GM19238 (cell line): Measurements from ENCODE around the gene SLC4A4.

Experiments used
- DNase-seq: peaks from one replicate; pipeline ENCODE4 v3.0.0; 2011; ENCODE audit warnings: low spot score; ENCODE audit not compliant: insufficient read length

The SLC4A4 gene

DNA sequence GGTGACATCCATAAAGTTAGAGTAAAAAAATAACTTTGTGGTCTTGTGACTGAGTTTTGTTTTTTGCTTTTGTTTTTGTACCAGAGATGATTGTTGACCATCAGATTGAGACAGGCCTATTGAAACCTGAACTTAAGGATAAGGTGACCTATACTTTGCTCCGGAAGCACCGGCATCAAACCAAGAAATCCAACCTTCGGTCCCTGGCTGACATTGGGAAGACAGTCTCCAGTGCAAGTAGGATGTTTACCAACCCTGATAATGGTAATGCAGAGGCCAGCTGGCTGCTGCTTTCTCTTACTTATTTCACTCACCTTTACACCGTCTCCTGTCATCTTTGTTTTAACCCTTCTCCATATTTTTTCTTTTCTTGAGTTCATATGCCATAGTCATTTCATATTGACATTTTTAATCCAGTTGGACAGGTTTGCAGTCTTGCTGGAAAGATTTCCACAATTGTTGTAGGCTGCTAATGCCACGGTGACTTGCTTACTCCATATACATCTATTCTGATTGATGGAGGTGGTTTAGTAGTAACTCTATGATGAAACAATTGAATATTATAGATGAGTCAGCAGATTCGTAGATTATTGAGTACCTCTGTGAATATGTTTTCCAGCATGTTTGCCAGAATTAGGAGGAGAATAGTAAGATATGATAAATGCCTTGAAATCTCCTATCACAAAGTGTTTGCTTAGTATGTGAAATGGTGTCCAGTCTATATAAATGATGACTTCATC is 18.3 kb downstream of the SLC4A4 start:
- no peak for DNase-seq

DNA sequence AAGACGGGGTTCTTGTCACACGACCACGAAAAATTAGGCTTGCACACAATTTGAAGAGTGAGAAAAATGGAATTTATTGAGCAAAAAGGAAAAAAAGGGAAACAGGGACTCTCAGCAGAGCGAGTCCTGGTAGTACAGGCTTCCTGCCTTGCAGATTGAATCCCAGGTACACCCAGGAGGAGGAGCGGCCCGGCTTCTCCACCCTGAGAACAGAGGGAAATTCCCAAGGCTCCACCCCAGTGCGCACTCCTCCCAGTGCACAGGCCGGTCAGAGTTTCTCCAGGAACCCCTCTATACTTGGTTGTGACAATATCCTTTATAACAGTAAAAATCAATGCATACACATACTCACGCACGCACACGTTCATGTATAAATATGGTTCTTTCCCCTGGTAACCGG is 22.0 kb downstream of the SLC4A4 start:
- no peak for DNase-seq

DNA sequence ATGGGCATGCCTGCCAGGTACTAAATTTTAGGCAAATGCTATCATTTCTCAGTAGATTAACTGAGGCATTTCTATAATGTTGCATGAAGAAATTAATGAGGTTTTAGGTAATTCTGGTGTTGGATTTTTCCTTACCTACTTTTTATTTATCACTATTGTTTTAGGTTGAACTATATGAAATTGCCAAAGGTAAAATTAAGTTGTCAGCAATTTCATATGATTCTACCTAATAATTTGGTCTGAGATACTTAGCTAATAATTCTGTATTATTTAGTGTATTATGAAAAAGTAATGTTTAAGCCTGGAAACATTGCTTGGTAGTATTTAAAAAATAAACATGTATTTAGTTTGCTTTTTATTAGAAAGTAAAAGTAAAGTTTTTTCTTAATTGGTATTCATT is 22.7 kb downstream of the SLC4A4 start:
- no peak for DNase-seq

DNA sequence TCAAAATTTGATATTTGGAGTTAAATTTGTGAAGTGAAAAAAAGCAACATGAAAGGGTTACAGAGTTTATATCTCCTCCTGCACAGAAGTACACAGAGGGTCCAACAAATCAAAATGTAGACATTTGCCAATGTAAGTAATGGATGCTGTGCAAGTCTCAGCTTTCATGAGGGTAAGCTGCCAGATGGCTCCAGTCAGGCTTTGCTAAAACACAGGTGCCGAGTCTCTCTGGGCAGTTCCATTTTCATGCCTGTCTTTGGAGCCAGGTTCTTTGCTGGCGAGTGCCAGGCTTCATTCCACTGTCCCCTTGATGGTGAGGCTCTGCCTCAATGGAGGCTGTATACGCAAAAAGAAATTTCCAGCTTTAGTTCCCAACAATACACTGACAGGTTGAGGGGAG is 27.9 kb downstream of the SLC4A4 start:
- no peak for DNase-seq

DNA sequence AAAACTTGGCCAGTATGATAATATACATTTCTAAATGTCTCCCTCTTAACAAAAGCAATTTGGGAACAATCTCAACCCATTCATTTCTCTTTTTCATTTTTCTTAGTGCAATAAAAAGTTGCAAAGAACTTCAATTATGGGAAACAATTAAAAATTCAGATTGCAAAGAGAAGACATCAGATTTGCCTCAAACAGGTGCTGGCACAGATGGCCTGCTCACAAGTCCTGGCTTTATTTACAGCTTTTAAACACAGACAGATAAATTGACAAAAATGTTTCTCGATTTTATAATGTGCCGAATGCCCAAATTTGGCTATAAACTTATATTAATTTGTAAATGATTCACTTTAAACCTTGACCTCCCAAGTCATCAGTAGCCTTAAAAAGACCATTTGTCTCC is 28.7 kb downstream of the SLC4A4 start:
- no peak for DNase-seq

DNA sequence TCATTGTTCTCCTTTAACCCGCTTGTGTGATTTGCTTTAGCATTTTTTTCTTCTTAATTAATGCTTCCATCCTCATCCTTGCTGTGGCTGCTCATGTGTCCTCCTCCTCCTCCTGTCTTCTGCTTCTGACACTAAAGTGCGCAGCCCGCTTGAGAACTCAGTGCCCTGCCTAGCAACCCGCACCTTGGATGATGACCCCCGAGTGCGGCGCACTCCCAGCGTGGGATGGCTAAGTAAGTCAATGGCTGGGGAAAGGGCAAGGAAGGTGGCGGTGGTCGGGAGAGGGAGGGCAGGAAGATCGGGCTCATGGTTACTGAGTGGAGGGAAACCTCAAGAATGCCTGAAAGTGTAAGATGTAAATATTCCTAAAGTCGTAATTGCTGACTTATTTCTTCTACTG is 30.1 kb downstream of the SLC4A4 start:
- no peak for DNase-seq

DNA sequence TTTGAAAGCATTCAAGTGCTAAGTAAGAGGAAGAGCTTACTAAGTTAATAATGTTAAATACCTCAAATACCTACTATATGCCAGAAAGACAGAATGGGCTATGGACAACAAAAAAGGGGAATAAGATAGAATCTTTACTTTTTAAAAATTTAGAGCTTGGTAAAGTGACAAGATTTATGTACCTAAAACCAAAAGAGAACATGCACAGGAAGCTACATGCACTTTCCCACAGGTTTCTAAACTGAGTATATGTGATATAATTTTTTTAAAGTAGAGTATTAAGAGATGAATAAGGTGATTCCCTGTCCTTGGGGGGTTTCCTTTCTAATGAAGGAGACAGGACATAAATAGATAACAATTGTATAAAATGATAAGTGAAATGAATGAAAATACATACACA is 30.7 kb downstream of the SLC4A4 start:
- no peak for DNase-seq

DNA sequence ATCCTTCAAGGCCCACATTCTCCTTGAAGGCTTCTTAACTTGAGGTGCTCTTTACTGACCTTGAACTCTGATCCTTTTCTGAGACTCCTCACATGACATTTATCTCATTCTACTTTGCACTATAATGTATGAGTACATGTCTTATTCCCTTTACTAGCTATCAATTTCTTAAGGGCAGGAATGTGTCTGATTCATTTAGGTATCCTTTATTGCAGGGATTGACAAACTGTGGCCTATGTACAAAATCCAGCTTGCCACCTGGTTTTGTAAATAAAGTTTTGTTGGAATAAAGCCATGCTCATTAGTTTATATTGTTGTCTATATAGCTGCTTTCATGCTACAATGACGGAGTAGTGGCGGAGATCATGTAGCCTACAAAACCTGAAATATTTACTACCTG is 36.7 kb downstream of the SLC4A4 start:
- DNase-seq: no peak

DNA sequence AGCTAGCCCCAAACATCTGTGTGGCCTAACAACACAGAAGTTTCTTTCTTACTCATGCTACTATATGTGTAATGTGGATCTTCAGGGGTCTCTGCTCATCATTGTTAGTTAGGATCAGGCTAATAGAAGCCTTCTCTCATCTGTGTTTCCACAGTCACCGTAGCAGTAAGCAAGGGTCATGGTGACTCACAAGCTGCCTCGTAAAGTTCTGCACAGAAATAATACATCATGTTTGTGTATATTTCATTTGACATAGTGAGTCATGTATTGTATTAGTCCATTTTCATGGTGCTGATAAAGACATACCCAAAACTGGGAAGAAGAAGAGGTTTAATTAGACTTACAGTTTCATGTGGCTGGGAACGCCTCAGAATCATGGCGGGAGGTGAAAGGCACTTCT is 38.7 kb downstream of the SLC4A4 start:
- DNase-seq: no peak

DNA sequence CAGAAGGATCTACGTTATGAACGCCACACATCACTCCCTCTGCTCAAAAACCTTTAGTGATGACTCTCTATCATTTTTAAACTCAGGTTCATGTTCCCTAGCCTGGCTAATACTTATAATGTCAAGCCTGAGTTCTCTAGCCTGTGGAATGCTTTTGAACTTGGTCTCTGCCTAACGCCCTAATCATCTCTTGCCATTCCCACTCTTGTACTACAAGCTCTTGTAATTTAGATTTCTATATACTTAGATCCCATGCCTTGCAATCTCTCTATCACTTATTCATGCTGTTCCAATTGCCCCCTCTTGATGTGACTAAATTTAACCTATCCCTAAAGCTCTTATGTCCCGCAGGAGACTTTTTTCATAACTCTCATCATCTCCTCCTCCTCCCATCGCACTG is 40.3 kb downstream of the SLC4A4 start:
- no peak for DNase-seq

DNA sequence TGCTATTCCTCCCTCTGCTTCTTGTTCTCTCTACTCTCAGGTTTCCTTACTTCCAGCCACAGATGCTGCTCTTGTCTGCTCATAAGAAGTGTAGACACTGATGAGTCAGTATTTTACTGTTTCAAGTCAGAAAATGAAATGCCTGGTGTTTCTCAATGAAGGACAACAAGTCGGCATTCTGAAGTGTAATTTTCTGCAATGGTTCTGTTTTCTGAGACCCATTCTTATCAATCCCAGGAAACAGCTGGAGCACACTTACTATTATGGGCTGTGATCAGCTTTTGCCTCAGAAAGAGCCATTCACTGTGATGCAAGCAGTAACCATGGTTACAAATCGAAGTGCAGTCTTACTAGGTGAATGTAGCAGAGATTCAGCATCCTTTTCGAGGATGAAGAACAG is 42.0 kb downstream of the SLC4A4 start:
- DNase-seq: no peak

DNA sequence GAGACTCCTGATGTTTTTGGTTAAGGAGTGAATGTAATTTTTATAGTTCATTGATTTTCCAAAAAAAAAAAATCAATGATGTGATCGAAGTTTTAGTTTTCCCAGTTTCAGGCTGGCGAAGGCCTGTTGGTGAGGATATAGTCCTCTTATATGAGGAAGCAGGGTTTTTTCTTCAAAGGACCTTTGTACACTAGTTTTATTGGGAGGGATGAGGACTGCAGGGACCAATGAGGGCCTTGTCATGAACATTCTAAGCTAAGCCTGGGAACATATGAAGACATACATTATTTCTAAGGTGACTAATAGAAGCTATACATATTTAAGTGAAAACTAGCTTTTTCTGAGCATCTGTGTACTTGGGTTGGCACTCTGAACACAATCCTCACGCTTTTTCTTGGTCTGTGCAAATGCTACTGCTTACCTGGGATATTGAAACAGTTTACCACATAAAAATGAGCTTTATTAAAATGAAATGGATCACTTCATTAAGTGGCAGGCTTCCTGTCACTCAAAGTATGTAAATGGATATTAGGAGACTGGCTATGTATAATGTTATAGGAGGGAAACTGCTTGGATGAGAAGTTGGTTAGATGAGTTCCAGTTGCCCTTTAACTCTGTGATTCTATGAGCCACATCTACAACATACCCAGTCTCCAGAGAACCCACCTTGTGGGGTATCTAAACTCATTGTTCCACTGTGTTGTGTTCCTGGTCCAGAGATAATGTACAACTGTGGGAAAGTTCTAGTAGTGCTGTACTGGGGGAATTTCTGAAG is 43.5 kb downstream of the SLC4A4 start:
- DNase-seq: no peak

DNA sequence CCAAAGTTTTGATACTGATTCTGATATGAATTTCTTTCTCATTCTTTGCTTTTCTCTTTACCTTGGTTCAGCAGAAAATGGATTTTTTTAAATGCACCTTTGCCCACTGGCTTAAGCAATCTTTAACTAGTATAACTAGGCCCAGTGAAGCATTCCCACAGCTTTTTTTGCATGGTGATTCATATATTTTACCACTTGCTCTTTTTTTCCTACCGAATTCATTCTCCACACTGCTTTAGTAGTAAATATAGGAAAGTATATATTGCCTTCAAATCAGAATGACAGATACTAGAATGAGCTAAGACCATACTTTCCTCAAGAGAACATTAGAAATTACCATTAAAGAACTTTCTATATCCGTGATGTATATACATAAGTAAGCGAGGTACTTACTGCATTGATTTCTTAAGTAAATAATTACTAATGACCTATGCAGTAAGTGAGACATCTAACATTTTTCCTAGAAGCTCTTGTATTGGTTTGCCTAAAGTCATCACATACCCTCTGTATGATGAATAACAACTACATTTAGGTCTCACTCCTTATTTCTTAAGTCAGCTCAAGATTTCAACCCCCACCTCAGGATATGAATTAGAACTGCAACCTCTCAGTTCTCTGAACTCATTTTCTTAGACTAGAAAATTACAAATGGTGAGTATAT is 44.2 kb downstream of the SLC4A4 start:
- DNase-seq: no peak

DNA sequence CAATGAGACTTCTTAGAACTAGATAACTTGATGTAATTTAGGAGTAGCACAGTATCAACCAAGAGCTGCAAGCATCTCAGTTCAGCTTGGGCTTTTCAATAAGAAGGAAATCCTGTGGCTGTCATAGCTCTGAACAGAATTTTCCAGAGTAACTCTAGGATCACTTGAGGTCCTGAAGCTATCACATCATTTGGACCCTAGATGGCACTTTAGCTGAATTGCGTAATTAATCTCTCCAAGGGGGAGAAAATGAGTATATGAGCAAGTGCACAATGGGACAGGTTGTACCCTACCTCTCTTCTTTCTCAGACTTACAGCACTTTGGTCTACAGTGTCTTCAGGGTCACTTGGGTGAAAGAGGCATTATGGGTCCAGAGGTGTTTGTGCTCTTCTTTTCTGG is 45.2 kb downstream of the SLC4A4 start:
- DNase-seq: no peak

DNA sequence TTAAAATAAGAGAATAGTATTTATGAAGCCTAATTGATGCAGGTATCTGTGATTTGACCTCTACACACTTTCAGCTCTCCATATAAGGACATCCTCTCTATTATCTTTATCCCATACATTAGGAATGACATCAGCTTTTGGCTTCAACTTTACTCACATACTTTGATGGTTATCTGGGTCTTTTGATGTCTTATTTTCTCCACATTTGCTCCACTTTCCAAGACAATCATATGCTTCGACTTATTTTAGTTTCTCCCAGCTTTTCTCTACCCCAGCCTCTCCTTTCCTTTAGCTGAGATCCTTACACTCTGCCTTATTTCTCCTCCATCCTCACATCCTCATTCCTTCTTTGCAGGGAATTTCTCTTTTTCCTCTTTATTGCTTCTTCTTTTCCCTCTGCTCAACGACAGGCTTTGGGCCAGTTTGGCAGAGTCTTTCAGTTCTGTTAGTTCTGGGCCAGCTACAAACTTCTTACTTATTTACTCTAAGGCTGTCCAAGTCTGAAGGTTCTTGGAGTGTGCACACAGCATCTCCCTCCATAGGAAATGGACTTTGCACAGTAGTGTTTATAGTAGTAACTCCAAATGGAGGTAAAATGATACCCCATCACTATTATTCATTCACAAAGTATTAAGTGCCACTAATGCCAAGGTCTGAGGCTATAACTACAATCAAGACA is 50.5 kb downstream of the SLC4A4 start:
- no peak for DNase-seq

DNA sequence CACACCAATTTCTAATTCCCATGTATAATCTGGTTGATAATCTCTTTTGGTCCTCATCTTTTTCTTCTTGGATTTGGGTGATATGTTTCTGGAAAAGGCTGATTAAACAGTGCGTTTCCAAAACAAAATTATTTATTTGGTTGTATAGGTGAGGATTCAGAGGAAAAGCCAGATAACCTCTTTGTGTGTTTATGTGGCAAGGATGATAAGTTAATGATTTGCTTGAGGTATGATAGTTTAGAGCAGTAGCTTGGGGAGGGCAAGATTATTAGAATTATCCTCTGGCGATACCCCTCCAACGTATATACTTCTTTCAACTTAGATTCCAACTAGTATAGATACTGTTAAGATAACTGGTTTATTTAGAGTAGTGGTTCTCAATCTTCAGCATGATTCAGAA is 53.3 kb downstream of the SLC4A4 start:
- no peak for DNase-seq

DNA sequence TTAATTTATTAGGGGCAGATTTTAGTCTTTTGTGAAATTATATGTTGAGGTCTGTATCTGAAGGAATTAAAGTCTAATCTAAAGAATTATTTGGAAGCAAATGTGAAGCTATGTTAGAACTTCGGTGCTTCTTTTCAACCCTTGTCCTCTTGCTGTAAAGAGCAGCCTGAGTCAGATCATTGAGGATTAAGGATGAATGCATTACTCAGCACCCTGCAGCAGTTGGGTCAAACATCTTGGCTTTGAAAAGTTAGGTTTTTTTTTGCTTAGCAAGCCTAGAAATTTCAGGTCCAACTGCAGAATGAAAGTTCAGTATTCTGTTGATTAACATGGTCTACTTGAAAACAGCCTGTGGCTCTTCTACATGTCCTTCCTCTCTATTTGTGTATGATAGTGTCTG is 57.6 kb downstream of the SLC4A4 start:
- DNase-seq: no peak

DNA sequence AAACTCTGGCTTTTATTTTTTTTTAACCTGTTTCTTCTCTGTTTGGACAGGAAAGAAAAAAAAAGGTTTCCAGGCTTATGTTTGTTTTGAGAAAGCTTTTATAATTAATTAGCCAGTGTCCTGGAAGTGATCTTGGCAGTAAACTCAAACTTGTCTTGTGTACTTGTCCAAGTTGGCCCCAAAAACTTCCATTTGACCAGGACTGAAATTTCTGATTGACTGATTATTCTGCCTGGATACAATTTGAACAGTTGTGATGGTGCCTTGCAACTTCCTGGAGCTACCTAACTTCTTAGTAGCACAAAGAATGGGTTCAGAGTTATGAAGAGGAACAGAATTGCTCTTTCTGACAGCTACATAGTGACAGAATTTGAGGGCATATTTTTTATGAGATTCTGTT is 62.0 kb downstream of the SLC4A4 start:
- DNase-seq: no peak

DNA sequence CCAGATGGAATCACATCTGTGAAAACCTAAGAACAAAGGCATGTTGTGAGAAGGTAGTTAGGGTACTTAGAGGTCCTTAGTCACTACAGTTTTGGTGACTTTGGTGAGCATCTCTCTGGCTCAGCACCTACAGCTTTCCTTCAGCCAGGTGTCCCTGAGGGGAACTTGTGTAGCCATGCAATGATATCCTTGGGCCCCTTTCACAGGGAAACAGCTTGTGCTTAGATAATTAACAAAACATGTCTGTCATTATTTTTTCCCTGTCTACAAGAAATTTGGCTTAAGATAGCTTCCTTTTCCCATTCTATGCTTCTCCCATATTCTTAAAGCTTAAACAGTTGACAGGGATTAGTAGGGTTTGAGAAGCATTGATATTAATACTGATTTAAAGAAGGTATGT is 63.8 kb downstream of the SLC4A4 start:
- no peak for DNase-seq

DNA sequence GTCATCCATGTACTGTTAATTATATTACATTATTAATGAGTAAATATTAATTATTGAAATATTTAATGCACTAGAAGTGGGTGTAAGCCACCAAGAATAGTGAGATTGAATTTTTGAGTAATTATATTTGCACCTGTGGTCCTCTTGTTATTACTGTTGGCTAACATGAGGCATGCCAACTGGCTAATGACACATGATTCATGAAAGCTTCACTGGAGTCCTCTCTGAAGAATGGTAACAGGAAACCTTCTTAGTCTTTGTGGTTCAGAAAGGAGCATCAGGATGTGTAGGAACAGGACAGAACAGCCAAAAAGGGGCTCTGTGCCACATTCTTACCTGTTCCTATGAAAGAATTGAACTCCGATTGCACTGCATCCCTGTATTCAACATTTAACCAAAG is 65.2 kb downstream of the SLC4A4 start:
- DNase-seq: no peak

DNA sequence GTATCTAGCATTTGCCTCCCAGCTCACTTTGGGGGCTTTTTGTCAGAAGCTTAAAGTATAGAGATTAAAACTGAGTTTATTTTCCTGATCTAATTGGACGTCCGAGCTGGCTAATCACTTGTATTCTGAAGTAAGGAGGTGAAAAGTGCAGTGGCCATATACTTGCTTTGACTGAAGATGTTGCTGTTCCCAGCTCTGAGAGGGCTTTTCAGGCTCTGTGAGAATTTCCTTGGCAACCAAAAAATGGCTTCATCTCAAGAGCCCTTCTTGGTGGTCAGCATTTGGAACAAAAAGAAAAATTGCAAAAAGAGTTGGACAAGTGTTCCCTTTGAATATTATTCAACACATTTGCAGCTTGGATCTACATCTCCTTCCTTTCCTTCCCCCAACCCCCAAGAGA is 67.0 kb downstream of the SLC4A4 start:
- DNase-seq: no peak

DNA sequence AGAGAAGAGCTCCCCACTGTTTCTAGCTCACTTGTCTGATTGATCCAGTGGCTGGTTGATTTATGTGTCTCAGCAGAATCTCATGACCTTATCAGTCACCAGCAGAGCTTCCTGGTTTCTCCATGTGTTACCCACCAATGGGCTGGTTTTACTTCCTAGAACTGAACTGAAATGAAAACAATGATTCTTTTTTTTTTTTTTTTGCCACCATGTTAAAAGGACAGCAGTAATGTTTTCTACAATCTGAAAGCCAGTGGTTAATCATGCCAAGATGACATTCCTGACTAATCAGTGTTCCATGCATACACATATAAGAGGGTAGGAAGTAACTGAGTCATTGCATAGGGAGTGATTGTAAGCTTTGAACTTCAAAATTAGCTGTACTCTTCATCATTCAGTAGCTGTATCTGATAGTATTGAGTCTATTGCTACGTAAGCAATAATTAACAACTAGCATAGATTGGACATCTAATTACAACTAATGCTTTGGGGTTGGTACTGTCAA is 67.7 kb downstream of the SLC4A4 start:
- DNase-seq: no peak
